DOHH2 (cell line): ENCODE measurements around the gene WTIP.

Source experiments
- H3F3A ChIP-seq: fragments of 200-600 bp; sonication (generic), shearing (Covaris generic); 2 replicates; pipeline ENCODE4 v1.6.0; 2016; ENCODE audit warnings: antibody characterized with exemption, mild to moderate bottlenecking; ENCODE audit not compliant: control insufficient read depth, insufficient read depth
- H3K27ac ChIP-seq: fragments of 200-600 bp; sonication (generic); 2 replicates; pipeline ENCODE4 v1.5.1; 2014; ENCODE audit warnings: low read depth, mild to moderate bottlenecking, low read length, moderate library complexity
- H3K27me3 ChIP-seq: fragments of 200-600 bp; sonication (generic); 2 replicates; pipeline ENCODE4 v1.6.1; 2014; ENCODE audit warnings: mild to moderate bottlenecking, low read length, mixed read lengths; ENCODE audit not compliant: control insufficient read depth
- H3K36me3 ChIP-seq: fragments of 200-600 bp; sonication (generic); 2 replicates; pipeline ENCODE4 v1.6.1; 2014; ENCODE audit warnings: mild to moderate bottlenecking, low read length, moderate library complexity, mixed read lengths; ENCODE audit not compliant: control insufficient read depth
- H3K4me1 ChIP-seq: fragments of 200-600 bp; sonication (generic); 2 replicates; pipeline ENCODE4 v1.6.1; 2014; ENCODE audit warnings: mild to moderate bottlenecking, low read length, mixed read lengths; ENCODE audit not compliant: control insufficient read depth
- H3K4me2 ChIP-seq: fragments of 200-600 bp; sonication (generic); 2 replicates; pipeline ENCODE4 v1.6.0; 2014; ENCODE audit warnings: mild to moderate bottlenecking, low read length, moderate library complexity
- H3K4me3 ChIP-seq: fragments of 200-600 bp; sonication (generic); 2 replicates; pipeline ENCODE4 v1.5.1; 2014; ENCODE audit warnings: mild to moderate bottlenecking, low read length, mixed read lengths
- H3K79me2 ChIP-seq: fragments of 200-600 bp; sonication (generic); 2 replicates; pipeline ENCODE4 v1.6.1; 2014; ENCODE audit warnings: mild to moderate bottlenecking, low read length, mixed read lengths; ENCODE audit not compliant: control insufficient read depth
- H3K9me2 ChIP-seq: fragments of 200-600 bp; sonication (generic); replicated peaks from 2 replicates; pipeline ENCODE4 v1.6.1; 2014; ENCODE audit warnings: mild to moderate bottlenecking, low read length, mixed read lengths; ENCODE audit not compliant: control insufficient read depth
- H3K9me3 ChIP-seq: fragments of 200-600 bp; sonication (generic); 2 replicates; pipeline ENCODE4 v1.6.1; 2014; ENCODE audit warnings: antibody characterized with exemption, low read length, mixed read lengths; ENCODE audit not compliant: control insufficient read depth, insufficient read depth
- H4K20me1 ChIP-seq: fragments of 200-600 bp; sonication (generic); 2 replicates; pipeline ENCODE4 v1.6.0; 2014; ENCODE audit warnings: low read depth, mild to moderate bottlenecking, antibody characterized with exemption, low read length, moderate library complexity; ENCODE audit not compliant: control insufficient read depth, insufficient read depth
- CTCF ChIP-seq: fragments of 200-600 bp; sonication (generic); IDR thresholded peaks from one replicate; pipeline ENCODE4 v1.5.1; 2014; ENCODE audit warnings: antibody characterized with exemption, mild to moderate bottlenecking, low read depth, low read length; ENCODE audit not compliant: poor library complexity, severe bottlenecking
- EZH2phosphoT487 ChIP-seq: fragments of 200-600 bp; sonication (generic); IDR thresholded peaks from 2 replicates; pipeline ENCODE4 v1.6.1; 2017; ENCODE audit warnings: borderline replicate concordance, mild to moderate bottlenecking, antibody characterized with exemption, low read length, moderate library complexity, mixed read lengths

WTIP gene

GRCh38 chr19:34505321-34506025 lies 23.9 kb downstream of the WTIP start:
- Histone ChIP-seq H3K36me3 (no peaks in the 10 kb centered on the region), H3K9me3 (no peaks in the 10 kb centered on the region), H3K4me2 (no peak overlapping the region), H3K9me2 (no peaks in the 10 kb centered on the region), H3K4me3 (no peak overlapping the region), H3K27me3 (peaks cover 10% of the 10 kb centered on the region), H4K20me1 (no peaks in the 10 kb centered on the region), H3K27ac (no peak overlapping the region), H3K4me1 (peaks cover 4% of the 10 kb centered on the region), H3F3A (no peaks in the 10 kb centered on the region), H3K79me2 (no peaks in the 10 kb centered on the region)
- TF ChIP-seq EZH2phosphoT487 (no peak), CTCF (no peak)

GRCh38 chr19:34506026-34506370 lies 24.4 kb downstream of the WTIP start:
- Histone ChIP-seq H3K4me1 (peaks cover 4% of the 10 kb centered on the region), H3K4me3 (no peak overlapping the region), H3K27me3 (peaks cover 5% of the 10 kb centered on the region), H3K9me3 (no peaks in the 10 kb centered on the region), H3K27ac (no peak overlapping the region), H3K79me2 (no peaks in the 10 kb centered on the region), H3K9me2 (no peaks in the 10 kb centered on the region), H4K20me1 (no peaks in the 10 kb centered on the region), H3K4me2 (no peak overlapping the region), H3F3A (no peaks in the 10 kb centered on the region), H3K36me3 (no peaks in the 10 kb centered on the region)
- TF ChIP-seq CTCF, result no peak
- TF ChIP-seq EZH2phosphoT487, result no peak

GRCh38 chr19:34507414-34508067 lies 26.0 kb downstream of the WTIP start:
- no peak overlapping the region for H3K4me2 ChIP-seq
- no peaks in the 10 kb centered on the region for H4K20me1 ChIP-seq
- no peaks in the 10 kb centered on the region for H3K79me2 ChIP-seq
- no peaks in the 10 kb centered on the region for H3K4me1 ChIP-seq
- H3K9me2 ChIP-seq, result no peaks in the 10 kb centered on the region
- no peaks in the 10 kb centered on the region for H3F3A ChIP-seq
- TF ChIP-seq CTCF, result no peak
- no peak for TF ChIP-seq EZH2phosphoT487
- no peak overlapping the region for H3K4me3 ChIP-seq
- H3K36me3 ChIP-seq, result no peaks in the 10 kb centered on the region
- H3K9me3 ChIP-seq, result no peaks in the 10 kb centered on the region
- H3K27ac ChIP-seq, result no peak overlapping the region
- H3K27me3 ChIP-seq, result no peaks in the 10 kb centered on the region; the same call in 1 of the 2 replicates
